SU-DHL-6 (cell line): Measurements from ENCODE around the gene KRTCAP2.

Source experiments
- H2AFZ ChIP-seq: fragments of 200-600 bp; sonication (generic); 2 replicates; pipeline ENCODE4 v1.6.1; 2014; ENCODE audit warnings: low read depth, mild to moderate bottlenecking, moderate library complexity, mixed read lengths, antibody characterized with exemption, low read length; ENCODE audit not compliant: severe bottlenecking
- H3F3A ChIP-seq: fragments of 200-600 bp; shearing (Covaris generic); 2 replicates; pipeline ENCODE4 v1.6.0; 2016; ENCODE audit warnings: antibody characterized with exemption, mild to moderate bottlenecking; ENCODE audit not compliant: insufficient read depth
- H3K27ac ChIP-seq: fragments of 200-600 bp; sonication (generic); 2 replicates; pipeline ENCODE4 v1.5.1; 2016; ENCODE audit warnings: low read depth, mild to moderate bottlenecking, low read length, moderate library complexity, mixed read lengths
- H3K27me3 ChIP-seq: fragments of 200-600 bp; sonication (generic), shearing (Covaris generic); 2 replicates; pipeline ENCODE4 v1.6.0; 2014; ENCODE audit warnings: mild to moderate bottlenecking, low read length
- H3K36me3 ChIP-seq: fragments of 200-600 bp; sonication (generic); 2 replicates; pipeline ENCODE4 v1.6.1; 2014; ENCODE audit warnings: mild to moderate bottlenecking, low read length, mixed read lengths
- H3K4me2 ChIP-seq: fragments of 300-600, 200-600 bp; shearing (Covaris generic), sonication (generic); 2 replicates; pipeline ENCODE4 v1.6.0; 2014; ENCODE audit warnings: low read length, low read depth, mild to moderate bottlenecking; ENCODE audit not compliant: poor library complexity, severe bottlenecking
- H3K4me3 ChIP-seq: fragments of 200-600 bp; sonication (generic); 2 replicates; pipeline ENCODE4 v1.5.1; 2014; ENCODE audit warnings: antibody characterized with exemption, low read length, mild to moderate bottlenecking, mixed read lengths; ENCODE audit not compliant: insufficient read depth, poor library complexity, severe bottlenecking
- H3K79me2 ChIP-seq: fragments of 200-600 bp; sonication (generic); 2 replicates; pipeline ENCODE4 v1.6.1; 2014; ENCODE audit warnings: mild to moderate bottlenecking, low read length, moderate library complexity; ENCODE audit not compliant: insufficient read depth
- H3K9ac ChIP-seq: fragments of 200-600 bp; sonication (generic); 2 replicates; pipeline ENCODE4 v1.7.0; 2014; ENCODE audit warnings: mild to moderate bottlenecking, low read length
- H3K9me2 ChIP-seq: fragments of 200-600 bp; sonication (generic); replicated peaks from 2 replicates; pipeline ENCODE4 v1.6.1; 2014; ENCODE audit warnings: low read length; ENCODE audit not compliant: insufficient read depth
- H3K9me3 ChIP-seq: fragments of 200-600 bp; sonication (generic); 2 replicates; pipeline ENCODE4 v1.6.1; 2014; ENCODE audit warnings: low read length, mixed read lengths; ENCODE audit not compliant: insufficient read depth
- H4K20me1 ChIP-seq: fragments of 200-600 bp; sonication (generic); 2 replicates; pipeline ENCODE4 v1.6.1; 2014; ENCODE audit warnings: low read depth, mild to moderate bottlenecking, antibody characterized with exemption, low read length, moderate library complexity, mixed read lengths
- EZH2phosphoT487 ChIP-seq: fragments of 200-600 bp; sonication (generic), shearing (Covaris generic); conservative IDR thresholded peaks from 2 replicates; pipeline ENCODE4 v1.6.1; 2018; ENCODE audit warnings: mild to moderate bottlenecking, antibody characterized with exemption, low read length, moderate library complexity, mixed read lengths
- TF ChIP-seq, protein P1 (sequence below): fragments of 200-600 bp; sonication (generic); IDR thresholded peaks from one replicate; pipeline ENCODE4 v1.5.1; 2017; ENCODE audit warnings: antibody characterized with exemption, mild to moderate bottlenecking, low read length, moderate library complexity; ENCODE audit not compliant: insufficient read depth, poor library complexity, severe bottlenecking

Gene KRTCAP2

DNA sequence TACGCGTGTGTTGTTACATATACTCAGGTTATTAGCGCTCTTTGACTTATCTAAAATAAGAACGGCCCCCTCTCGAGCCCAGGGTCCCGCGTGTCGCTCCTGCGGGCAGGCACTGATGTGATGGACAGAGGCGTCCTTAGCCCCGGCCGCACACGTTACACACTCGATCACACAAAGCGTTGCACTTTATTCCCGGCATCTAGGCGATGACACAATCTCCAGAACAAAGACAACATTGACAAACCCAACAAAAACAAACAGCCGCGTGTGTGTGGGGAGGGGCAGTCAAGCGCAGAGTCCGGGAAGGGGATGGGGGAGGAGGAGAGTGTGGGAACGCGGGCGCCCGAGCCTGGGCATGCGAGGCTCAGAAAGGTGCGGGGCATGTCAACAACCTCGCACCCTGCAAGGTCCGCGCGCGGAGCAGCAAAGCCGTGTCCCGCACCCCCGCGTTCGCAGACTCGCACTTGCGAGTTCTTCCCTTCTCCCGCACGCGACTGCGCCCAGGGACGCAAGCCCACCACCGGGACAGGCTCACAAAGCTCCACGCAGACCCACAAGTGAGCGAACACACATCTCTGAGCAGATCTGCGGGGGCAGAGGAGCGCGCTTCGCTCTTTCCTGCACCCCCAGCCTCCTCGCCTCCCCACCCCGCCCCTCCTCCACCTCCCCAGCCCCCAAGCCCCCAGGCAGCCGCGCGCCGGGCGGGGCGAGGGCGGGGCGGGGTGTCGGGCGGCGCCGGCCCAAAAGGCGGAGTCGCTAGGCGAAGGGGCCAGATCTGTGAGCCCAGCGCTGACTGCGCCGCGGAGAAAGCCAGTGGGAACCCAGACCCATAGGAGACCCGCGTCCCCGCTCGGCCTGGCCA lies 45.8 kb downstream of the KRTCAP2 start, which contains the start of gene EFNA1:
TSS of gene EFNA1 (plus strand) at position 772 of the 862 bp plus-strand sequence. CDS start 102 bp downstream, outside the sequence.
- Histone ChIP-seq H3K27me3 (no peaks in the 10 kb centered on the region), H3K4me2 (peak within 1 kb of the TSS; percentile 42)

GRCh38 chr1:155126556-155127104 lies 46.5 kb downstream of the KRTCAP2 start:
- Histone ChIP-seq H3K27ac (no peak overlapping the region), H3K4me2 (peak overlapping the region; percentile 42), H3K9ac (no peak overlapping the region), H4K20me1 (no peaks in the 10 kb centered on the region), H3K36me3 (no peaks in the 10 kb centered on the region), H3K27me3 (no peaks in the 10 kb centered on the region), H3K9me3 (no peaks in the 10 kb centered on the region), H3K79me2 (no peaks in the 10 kb centered on the region), H3F3A (no peaks in the 10 kb centered on the region), H3K4me3 (no peak overlapping the region), H3K9me2 (no peaks in the 10 kb centered on the region), H2AFZ (no peak overlapping the region)
- TF ChIP-seq EZH2phosphoT487: no peak
- TF ChIP-seq, protein P1, sequence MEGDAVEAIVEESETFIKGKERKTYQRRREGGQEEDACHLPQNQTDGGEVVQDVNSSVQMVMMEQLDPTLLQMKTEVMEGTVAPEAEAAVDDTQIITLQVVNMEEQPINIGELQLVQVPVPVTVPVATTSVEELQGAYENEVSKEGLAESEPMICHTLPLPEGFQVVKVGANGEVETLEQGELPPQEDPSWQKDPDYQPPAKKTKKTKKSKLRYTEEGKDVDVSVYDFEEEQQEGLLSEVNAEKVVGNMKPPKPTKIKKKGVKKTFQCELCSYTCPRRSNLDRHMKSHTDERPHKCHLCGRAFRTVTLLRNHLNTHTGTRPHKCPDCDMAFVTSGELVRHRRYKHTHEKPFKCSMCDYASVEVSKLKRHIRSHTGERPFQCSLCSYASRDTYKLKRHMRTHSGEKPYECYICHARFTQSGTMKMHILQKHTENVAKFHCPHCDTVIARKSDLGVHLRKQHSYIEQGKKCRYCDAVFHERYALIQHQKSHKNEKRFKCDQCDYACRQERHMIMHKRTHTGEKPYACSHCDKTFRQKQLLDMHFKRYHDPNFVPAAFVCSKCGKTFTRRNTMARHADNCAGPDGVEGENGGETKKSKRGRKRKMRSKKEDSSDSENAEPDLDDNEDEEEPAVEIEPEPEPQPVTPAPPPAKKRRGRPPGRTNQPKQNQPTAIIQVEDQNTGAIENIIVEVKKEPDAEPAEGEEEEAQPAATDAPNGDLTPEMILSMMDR: no peak

More for the DNA sequence above, 45.8 kb downstream of the KRTCAP2 start, which contains the start of gene EFNA1:
- Histone ChIP-seq H2AFZ (no peak within 1 kb of the TSS), H3K9me3 (no peaks in the 10 kb centered on the region), H3K4me3 (peak within 1 kb of the TSS; percentile 27), H3K9me2 (no peaks in the 10 kb centered on the region), H3K27ac (no peak within 1 kb of the TSS), H3F3A (no peaks in the 10 kb centered on the region), H4K20me1 (no peaks in the 10 kb centered on the region), H3K36me3 (no peaks in the 10 kb centered on the region), H3K79me2 (no peaks in the 10 kb centered on the region), H3K9ac (no peak within 1 kb of the TSS; the same call in 1 of the 2 replicates)
- no peak for TF ChIP-seq EZH2phosphoT487
- TF ChIP-seq, protein P1: no peak

DNA sequence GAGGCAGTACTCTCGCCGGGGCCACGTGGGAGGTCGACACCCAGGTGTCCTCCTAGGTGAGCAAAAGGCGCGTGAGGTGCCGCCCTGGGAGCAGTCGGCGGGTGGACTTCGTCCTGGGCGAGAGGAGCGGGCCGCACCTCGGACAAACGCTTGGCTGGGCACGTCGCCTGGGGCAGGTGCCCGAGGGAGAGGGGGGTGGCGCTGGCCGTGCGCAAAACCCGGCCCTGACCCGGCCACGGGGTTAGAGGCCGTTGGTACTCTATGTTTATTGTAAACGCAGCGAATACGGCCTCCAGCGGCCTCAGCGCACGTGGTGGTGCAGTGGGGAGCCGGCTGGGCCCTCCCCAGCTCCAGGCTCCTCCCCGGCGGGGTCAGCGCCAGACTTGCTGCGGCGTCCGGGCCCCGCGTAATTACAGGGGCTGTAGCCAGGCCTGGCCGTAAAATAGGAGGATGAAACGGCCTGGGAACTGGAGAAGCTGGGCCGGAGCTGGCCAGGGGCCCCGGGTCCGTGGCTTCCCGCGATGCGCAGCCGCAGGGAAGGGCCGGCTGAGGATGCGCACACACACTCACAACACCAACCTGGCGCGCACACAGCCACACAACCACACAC lies 47.1 kb downstream of the KRTCAP2 start:
- Histone ChIP-seq H3K36me3 (no peaks in the 10 kb centered on the region), H3K9me3 (no peaks in the 10 kb centered on the region), H3F3A (no peaks in the 10 kb centered on the region), H4K20me1 (no peaks in the 10 kb centered on the region), H2AFZ (no peak overlapping the region), H3K4me2 (no peak overlapping the region), H3K27ac (no peak overlapping the region), H3K27me3 (no peaks in the 10 kb centered on the region), H3K4me3 (no peak overlapping the region), H3K79me2 (no peaks in the 10 kb centered on the region), H3K9ac (no peak overlapping the region), H3K9me2 (no peaks in the 10 kb centered on the region)
- TF ChIP-seq, protein P1: no peak
- TF ChIP-seq EZH2phosphoT487: no peak
